HEK293 (cell line): ENCODE results near the gene SAP130.

Experiments used
- CTCF ChIP-seq: fragments of 450-650 bp; formaldehyde crosslinking; IDR thresholded peaks from 2 replicates; pipeline ENCODE4 v1.5.1; 2016; ENCODE audit warnings: missing biosample characterization, missing genetic modification characterization
- ZNF274 ChIP-seq, 2 experiments: fragments of 200-500 bp in 1 of 2; fragments of 450-650 bp in 1 of 2; sonication (Bioruptor generic) in 1 of 2; formaldehyde crosslinking in 1 of 2; IDR thresholded peaks; 2 replicates each; pipeline versions ENCODE4 v1.5.1 to v1.6.1; 2014 to 2016; ENCODE audit warnings: borderline replicate concordance in 1 of 2, inconsistent platforms in 1 of 2, low read length in 1 of 2, missing biosample characterization in 1 of 2, missing genetic modification characterization in 1 of 2

GRCh38 chr2:127909019-127909418 is 118.8 kb downstream of the SAP130 start:
- no peak for TF ChIP-seq CTCF (tag by site-specific recombination)
- no peak for TF ChIP-seq ZNF274 (IDR thresholded peaks at IDR 0.05; ENCODE audit: low read length)
- TF ChIP-seq ZNF274 (tag by site-specific recombination; IDR thresholded peaks at IDR 0.05; ENCODE audit: borderline replicate concordance): no peak
